ENCODE measurements around the gene AIFM2. TPM values are rescaled to one million over a fixed set of nuclear protein-coding genes. Genes with fewer than 3 reads are reported as not detected.

AIFM2 gene
- total and polyA plus RNA-seq, 2 of the 13 experiments (the other 11 are each of a cell fraction or from before 2014, with no cell fraction given): 20.3 to 29.5 TPM

GRCh38 chr10:70069346-70069745 is 63.3 kb downstream of the AIFM2 start:
- Histone ChIP-seq H2AFZ (ENCODE audit: low read length) (no peak overlapping the region), H3K27ac (ENCODE audit: extremely low read length, insufficient read depth, low read length) (no peak overlapping the region), H3K4me2 (ENCODE audit: low read depth, low read length) (no peak overlapping the region), H3K4me1 (ENCODE audit: insufficient read depth, low read length) (no peaks in the 10 kb centered on the region), H3K27me3 (ENCODE audit: control insufficient read depth in 1 of 2, insufficient read depth in 2 of 2, low read length in 2 of 2) (no peaks in the 10 kb centered on the region), H4K20me1 (ENCODE audit: insufficient read depth, low read length) (no peaks in the 10 kb centered on the region), H3K9ac (ENCODE audit: insufficient read depth, low read depth, low read length) (no peak overlapping the region), H3K4me3 (replicated peaks in 1 of 3; ENCODE audit: insufficient read depth in 1 of 3, low read depth in 2 of 3, low read length in 3 of 3) (no peak overlapping the region), H3K9me3 (ENCODE audit: low read length) (no peaks in the 10 kb centered on the region), H3K36me3 (replicated peaks in 1 of 2; ENCODE audit: control insufficient read depth in 1 of 2, insufficient read depth in 2 of 2, low read length in 2 of 2) (no peaks in the 10 kb centered on the region; a peak in 2 of 5 replicates), H3K79me2 (ENCODE audit: insufficient read depth, low read length) (no peaks in the 10 kb centered on the region)
- intact Hi-C loops (cut with micrococcal nuclease; ENCODE audit: unreplicated experiment): no loop called here
- ATAC-seq (no peak), DNase-seq (ENCODE audit: low spot score) (no peak), FAIRE-seq (no peak)
- CTCF ChIA-PET (ENCODE audit: low intra/inter-chr PET ratio, low total read pairs): no interaction called here
- 96% methylated on average over 5 of the region's 5 CpGs for WGBS (ENCODE audit: low lambda C conversion rate)
- no peak for TF ChIP-seq XRCC5 (optimal IDR thresholded peaks at IDR 0.05; ENCODE audit: low read length)
- no peak for TF ChIP-seq ZNF296 (CRISPR knock-in tag; conservative IDR thresholded peaks at IDR 0.05)
- TF ChIP-seq PHB2 (IDR thresholded peaks at IDR 0.05; ENCODE audit: partially characterized antibody): no peak
- no peak for TF ChIP-seq HNRNPUL1 (IDR thresholded peaks at IDR 0.05; ENCODE audit: low read depth, low read length)
- TF ChIP-seq KAT2B (IDR thresholded peaks at IDR 0.05; ENCODE audit: borderline replicate concordance, low read depth, low read length): no peak
- no peak for TF ChIP-seq ZNF142 (CRISPR knock-in tag; IDR thresholded peaks at IDR 0.05)
- TF ChIP-seq IRX3 (CRISPR knock-in tag; IDR thresholded peaks at IDR 0.05; ENCODE audit: borderline replicate concordance, low read depth): no peak
- no peak for TF ChIP-seq ZIK1 (CRISPR knock-in tag; IDR thresholded peaks at IDR 0.05; ENCODE audit: borderline replicate concordance, low read depth)
- in situ Hi-C loops (cut with HindIII; ENCODE audit: extremely low pct_ligation_motif_present, low pct_unique_long_range_greater_than_20kb): no loop called here
- BruUV-seq (replicated peaks): no TSS peak
- POLR2A ChIA-PET: no interaction called here

Measured in HepG2 (cell line).